GM19193 (cell line): ENCODE measurements around the gene SCLY.

Source experiments
- POLR2A ChIP-seq: IDR thresholded peaks from 4 replicates; pipeline ENCODE4 v1.6.1; 2011; ENCODE audit not compliant: insufficient read depth, insufficient read length; ENCODE audit errors: extremely low read depth

SCLY gene

DNA sequence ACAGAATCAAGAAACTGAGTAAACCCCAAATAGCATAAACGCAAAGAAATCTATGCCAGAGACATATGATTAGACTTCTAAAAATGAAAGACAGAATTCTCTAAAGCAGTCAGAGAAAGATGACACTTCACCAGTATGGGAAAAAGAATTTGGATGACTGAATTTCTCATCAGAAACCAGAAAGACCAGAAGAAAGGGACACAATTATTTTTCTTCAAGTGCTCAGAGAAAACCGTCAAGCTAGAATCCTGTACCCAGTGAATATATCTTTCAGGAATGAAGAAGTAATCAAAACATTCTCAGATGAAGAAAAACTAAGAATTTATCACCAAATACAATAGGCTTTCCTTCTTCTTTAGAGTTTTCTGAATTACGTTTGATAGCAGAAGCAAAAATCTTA, 25.1 kb downstream of the SCLY start:
- no peak for TF ChIP-seq POLR2A

DNA sequence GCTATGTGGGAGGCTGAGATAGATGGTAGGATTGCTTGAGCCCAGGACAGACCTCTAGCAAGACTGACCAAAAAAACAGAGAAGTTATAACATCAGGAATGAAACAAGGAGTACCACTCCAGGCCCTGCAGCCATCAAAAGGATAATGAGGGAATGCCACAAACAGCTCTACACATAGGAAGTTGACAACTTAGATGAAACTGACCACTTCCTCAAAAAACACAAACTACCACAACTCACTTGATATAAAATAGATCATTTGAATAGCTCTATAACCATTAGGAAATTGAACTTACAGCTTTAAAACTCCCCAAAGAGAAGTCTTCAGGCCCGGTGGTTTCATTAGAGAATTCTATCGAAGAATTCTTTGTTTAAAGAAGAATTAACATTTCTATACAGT, 26.4 kb downstream of the SCLY start:
- no peak for TF ChIP-seq POLR2A

DNA sequence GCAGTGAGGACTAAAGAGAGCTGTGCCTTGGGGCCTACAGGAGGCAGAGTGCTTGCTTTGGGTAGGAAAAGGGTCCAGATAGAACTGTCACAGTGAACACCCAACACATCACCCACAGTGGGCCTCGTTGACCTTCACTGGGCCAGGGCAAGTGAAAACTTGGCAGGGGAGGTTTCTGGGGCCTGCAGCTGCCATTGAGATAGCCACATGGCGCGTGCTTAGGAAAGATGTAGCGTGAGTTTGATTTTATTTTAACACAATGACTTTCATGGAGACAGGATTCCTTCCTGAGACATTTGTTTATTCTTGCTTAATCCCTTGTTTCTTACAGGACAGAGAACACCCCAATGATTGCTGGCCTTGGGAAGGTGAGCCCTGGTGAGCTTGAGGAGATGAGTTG, 30.1 kb downstream of the SCLY start:
- no peak for TF ChIP-seq POLR2A

DNA sequence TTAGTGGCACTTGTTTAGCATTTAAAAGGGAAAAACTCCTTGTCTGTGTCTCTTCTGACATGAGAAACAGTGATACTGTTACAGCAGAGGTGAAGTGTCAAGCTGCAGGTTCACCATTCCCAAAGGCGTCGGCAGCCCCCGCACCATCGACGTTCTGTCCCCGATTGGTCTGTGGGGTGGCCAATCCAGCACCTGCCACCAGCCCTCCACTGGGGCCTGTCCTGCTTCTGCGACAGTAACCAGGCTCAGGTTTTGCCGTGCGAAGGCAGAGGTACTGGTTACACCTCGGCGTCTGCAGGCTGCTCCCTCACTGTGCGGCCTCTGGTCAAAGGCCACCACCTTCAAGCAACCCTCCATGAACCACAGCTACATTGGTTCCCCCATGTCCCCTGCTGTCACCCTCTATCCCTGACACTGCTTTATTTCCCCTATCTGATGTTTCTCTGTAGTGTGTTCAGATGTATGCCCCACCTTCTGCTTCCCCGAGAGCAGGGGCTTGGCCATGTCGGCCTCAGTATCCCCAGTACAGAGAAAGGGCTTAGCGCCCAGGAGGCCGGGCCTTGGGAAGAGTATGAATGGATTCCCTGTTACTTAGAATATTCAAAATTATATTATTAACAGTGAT, 30.7 kb downstream of the SCLY start:
- no peak for TF ChIP-seq POLR2A

DNA sequence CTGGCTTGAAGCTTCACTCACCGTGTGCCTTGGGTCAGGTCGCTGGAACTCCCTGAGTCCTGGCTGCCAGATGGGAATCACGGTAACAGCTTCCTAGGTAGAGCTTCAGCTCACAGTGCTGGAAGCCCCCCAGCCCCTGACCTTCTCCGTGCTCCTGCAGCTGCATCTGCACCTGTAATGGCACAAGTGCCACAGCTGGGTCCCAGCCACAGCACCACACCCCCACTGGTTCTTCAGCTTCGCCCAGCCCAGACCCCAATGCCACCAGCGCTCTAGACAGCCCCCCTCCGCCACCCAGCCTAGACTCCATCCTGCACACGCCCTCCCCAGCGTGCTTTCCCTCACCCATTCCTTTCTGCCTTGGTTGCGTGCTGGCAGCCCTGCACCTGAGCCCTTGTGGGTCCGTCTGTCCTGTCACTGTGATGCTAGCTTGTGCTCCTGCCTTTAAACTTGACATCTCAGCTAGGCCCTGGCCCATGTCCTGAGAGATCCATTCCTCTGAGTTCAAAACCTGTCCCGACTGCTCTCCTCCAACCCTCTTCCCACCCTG, 31.8 kb downstream of the SCLY start:
- peak; percentile 3 for TF ChIP-seq POLR2A

DNA sequence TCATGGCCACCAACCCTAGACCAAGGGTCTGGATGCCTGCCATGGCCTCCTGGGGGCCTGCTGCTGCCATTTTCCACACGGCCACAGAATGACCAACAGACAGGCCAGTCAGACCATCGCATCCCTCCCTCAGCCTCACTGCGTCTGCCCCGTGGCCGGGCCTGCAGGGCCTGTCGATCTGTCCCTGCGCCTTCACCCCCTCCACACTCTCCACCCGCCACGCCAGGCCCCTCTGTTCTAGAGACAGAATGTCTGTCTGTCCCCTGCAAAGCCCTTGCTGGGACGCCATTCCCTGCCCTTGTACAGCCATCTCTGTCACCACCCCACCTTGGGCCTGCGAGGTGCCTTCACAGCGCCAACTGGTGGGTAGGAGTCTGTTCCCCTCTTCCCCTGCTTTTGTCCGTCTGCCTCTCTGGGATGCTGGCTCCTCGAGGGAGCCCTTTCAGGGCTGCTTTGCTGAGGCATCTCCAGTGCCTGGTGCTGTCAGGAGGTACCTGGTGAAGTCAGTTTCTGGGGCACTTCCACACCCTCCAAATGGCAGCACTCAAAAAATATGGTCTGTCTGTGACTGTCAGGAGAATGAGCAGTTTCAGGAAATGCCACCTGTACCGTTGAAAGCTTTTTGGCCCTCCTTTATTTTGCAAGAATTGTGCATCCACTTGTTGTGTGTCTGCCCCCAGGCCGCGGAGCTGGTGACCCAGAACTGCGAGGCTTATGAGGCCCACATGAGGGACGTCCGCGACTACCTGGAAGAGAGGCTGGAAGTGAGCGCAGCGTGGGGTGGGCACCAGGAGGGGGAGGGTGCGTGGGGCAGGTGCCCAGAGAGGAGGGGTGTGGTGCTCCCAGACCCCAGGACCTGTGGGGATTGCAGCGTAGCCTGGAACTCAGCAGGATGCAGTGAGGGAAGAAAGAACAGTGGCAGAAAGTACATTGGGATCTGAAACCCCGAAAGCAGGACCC, 32.7 kb downstream of the SCLY start:
- no peak for TF ChIP-seq POLR2A

DNA sequence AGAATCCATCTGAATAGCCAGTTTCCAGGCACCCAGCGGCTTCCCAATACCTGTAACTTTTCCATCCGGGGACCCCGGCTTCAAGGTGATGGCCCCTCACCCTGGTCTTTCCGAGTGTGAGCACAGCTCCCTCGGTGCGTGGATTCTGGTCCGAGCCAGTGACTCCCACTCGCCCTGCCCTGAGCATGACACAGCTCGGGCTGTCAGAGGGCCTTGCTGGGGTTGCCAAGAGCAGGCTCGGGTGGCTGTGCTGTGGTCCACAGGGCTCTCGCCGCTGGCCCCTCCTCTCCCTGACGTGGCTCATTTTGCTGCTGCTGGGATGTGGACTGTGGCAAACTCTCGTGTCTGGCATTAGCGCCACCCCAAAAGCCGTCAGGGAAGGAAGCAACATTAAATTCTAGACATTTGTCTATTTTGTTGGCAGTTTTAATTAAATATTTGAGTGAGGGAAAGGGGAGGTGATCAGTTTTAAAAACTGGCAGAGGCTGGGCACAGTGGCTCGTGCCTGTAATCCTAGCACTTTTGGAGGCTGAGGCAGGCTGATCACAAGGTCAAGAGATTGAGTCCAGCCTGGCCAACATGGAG, 33.7 kb downstream of the SCLY start:
- TF ChIP-seq POLR2A = no peak

DNA sequence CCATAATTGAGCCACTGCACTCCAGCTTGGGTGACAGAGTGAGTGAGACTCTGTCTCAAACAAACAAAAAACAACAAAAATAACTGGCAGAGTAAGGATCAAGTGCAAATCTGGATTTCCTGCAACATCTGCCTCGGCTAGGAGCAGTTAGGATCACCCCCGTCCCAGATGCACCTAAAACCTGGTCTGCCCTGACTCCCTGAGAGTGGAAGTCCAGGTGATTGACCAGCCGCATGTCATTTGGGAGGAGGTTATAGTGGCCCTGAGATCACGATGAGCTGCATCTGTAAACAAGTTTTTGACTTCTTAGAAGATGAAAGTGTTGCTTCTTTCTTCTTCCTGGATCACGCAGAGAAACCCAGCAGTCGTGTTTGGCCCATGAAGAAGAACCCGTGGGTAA, 34.3 kb downstream of the SCLY start:
- no peak for TF ChIP-seq POLR2A

DNA sequence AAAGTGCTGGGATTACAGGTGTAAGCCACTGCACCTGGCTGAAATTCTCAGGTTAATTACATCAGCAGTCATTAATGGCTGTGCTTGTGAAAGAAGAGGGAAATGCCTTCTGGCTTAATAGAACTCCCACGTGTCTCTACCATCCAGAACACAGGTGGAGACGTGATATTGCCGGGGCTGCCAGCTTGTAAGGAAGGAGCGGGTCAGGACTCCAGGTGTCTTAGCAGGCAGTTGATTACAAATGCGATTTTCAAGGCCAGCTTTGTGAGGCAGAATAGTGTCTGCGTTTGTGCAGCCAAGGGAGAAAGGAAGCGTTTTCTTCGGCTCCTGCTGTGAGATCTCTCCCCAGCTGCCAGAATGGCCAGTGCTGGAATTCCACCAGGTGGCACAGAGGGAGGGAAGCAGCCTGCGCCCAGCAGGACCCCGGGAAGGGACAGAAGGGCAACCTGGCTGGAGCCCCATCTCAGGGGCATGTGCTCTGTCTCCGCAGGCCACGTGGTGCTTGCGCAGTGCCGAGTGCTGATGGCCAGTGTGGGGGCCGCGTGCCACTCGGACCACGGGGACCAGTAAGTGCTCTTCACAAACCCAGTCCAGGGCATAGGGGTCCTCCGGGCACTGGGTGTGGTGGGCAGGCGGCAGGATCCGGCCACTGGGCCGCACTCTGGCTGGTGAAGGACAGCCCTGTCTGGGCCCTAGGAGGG, 35.7 kb downstream of the SCLY start:
- no peak for TF ChIP-seq POLR2A

DNA sequence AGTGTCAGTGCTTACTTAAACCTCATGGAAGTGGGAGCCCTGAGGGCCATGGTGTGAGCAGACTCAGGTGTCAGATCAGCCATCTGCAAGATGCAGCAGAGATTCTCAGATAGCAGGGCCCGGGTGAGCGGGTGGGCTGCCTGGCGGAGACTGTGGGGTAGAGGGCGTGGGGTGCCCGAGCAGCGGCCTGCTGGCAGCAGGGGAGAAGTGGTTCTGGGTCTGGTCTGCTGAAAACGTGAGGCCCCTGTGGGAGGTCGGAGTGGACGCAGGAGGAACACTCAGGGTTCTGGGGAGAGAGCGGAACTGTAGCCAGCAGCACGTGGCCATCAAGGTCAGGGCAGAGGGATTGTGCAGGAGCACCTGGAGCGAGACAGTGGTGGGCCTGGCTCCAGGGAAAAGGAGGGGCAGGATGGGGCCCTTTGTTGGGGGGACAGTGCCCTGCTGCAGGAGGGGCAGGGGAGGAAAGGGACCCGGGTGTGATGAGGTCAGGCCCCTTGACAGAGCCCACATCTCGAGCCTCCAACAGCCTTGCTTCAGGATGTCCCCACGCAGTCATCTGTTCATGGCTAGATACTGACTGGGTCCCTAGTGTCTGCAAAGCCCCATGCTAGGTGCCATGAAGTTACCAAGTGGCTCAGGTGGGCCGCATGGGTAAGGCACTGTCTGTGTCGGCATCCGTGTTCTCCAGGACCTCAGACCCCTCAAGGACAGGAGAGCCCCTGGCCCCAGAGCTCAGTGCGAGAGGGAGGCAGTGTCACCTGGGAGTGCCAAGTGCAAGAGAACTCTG, 36.6 kb downstream of the SCLY start:
- TF ChIP-seq POLR2A = no peak

DNA sequence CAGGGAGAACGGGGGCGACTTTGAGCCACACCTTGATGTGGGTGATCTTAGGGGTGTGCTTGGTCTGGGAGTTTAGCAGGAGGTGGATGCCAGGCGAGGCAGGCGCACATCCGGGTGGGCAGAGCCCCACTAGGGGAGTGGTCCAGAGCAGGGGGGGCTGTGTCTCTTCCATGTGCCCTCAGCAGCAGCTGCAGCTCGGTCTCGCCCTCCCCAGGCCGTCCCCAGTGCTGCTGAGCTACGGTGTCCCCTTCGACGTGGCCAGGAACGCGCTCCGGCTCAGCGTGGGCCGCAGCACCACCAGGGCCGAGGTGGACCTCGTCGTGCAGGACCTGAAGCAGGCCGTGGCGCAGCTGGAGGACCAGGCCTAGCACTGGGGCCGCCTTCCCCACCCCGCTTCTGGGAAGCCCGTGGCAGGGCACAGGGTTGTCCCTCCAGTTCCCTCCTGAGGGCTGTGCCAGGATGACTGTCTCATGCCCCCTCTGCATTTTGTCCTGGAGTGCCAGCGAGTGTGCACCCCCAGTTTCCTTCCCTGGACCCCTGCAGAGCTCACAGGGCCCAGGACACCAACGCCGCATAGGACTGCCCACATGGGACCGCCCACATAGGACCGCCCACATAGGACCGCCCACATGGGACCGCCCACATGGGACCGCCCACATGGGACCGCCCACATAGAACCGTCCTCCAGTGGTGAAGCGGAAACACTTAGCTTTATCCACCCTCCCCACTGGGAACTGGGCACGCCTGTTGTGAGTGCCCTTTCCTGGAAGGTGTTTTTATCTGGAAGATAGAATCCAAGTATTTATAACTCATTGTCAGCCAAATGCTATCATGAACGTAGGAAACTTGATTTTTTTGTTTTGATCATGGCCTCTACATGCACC, 37.4 kb downstream of the SCLY start:
- TF ChIP-seq POLR2A = no peak

DNA sequence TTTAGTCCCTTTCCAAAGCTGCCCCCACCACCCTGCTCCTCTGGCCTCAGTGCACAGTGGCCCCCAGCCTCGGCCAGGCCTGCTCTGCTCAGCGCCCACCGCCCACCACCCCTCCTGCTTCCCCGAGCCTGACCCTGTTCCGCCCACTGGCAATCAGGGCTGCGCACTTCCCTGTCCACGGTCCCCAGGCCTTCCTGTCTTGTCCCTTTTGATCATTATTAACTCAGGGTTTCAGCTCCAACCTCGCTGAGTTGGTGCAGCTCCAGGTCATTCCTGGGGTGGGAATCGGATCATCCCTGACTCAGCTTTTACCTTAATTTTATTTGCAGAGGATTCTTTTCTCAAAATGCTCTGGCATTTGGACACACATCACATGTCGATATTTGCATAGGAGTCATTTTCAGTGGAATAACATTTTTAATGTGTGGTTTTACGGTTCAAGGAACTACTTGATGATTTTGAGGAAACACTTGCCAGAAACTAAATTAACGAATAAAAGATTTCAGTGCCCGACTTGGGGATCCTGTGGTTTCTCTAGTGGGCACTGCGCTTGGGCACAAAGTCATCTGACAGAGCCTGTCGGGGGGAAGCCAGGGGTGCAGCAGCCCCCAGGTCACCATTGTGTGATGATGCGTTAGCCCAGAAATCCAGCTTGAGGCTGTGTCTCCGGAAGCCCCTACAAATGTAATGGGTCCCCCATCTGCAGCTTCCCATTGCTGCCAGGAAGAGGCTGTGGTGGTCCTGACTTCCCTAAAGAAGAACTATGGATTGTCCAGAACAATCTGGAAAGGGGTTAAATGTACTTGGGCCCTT, 38.3 kb downstream of the SCLY start:
- no peak for TF ChIP-seq POLR2A

DNA sequence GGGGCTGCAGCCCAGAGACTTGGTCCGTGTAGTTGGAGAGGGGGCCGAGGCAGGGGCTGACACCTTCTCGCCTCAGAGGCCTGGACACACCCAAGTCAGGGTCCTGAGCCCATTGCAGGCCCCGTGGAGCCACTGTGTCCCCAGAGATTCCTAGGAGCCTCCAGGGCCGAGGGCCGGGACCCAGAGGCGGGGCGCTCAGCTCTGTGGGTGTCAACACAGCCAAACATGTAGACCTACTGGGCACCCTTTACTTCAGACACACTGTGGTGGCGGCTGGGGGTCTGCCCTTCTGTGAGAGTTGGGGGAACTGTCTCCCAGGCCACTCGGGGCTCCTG, 38.9 kb downstream of the SCLY start:
- TF ChIP-seq POLR2A = no peak
